NOMO-1 treated with dmso at 0.1 percent for 144 hours (cell line): Measurements from ENCODE around the gene RAB7A.

ENCODE experiments used
- DNase-seq: peaks from one replicate; lab custom pipeline; 2025; ENCODE audit not compliant: unreplicated experiment; lab: John Stamatoyannopoulos, UW

The RAB7A gene

GRCh38 chr3:128726023-128727016, at the start of gene RAB7A:
Gene RAB7A (plus strand): TSS chr3:128726183. CDS start chr3:128795368, 69,185 bp downstream.
- DNase-seq = peak; percentile 100

GRCh38 chr3:128679338-128679737, 46.6 kb upstream of the RAB7A start:
- DNase-seq = no peak

- DNase-seq = peak; percentile 100
Measured at GRCh38 chr3:128680603-128681368, 45.2 kb upstream of the RAB7A start.

- DNase-seq = no peak
Measured at GRCh38 chr3:128681369-128681829, 44.6 kb upstream of the RAB7A start.

GRCh38 chr3:128683957-128684356, 42.0 kb upstream of the RAB7A start:
- DNase-seq = no peak

- DNase-seq = no peak
Measured at GRCh38 chr3:128684986-128685726, 40.8 kb upstream of the RAB7A start.

- no peak for DNase-seq
Measured at GRCh38 chr3:128686465-128686864, 39.5 kb upstream of the RAB7A start.

GRCh38 chr3:128689060-128689459, 36.9 kb upstream of the RAB7A start:
- DNase-seq = no peak

- DNase-seq = no peak
Measured at GRCh38 chr3:128693696-128694095, 32.3 kb upstream of the RAB7A start.

- no peak for DNase-seq
Measured at GRCh38 chr3:128697341-128697740, 28.6 kb upstream of the RAB7A start.

- no peak for DNase-seq
Measured at GRCh38 chr3:128698211-128699047, 27.6 kb upstream of the RAB7A start.

GRCh38 chr3:128701342-128702212, 24.4 kb upstream of the RAB7A start:
- no peak for DNase-seq

- DNase-seq = no peak
Measured at GRCh38 chr3:128702391-128702790, 23.6 kb upstream of the RAB7A start.

- DNase-seq = no peak
Measured at GRCh38 chr3:128703561-128703960, 22.4 kb upstream of the RAB7A start.

- no peak for DNase-seq
Measured at GRCh38 chr3:128706086-128706615, 19.8 kb upstream of the RAB7A start.

- no peak for DNase-seq
Measured at GRCh38 chr3:128707928-128708494, 18.0 kb upstream of the RAB7A start.

- DNase-seq = no peak
Measured at GRCh38 chr3:128709038-128709437, 16.9 kb upstream of the RAB7A start.

- DNase-seq = no peak
Measured at GRCh38 chr3:128709506-128710210, 16.3 kb upstream of the RAB7A start.
